CMK (cell line): ENCODE data around the gene ATG14.
"Not testable (repeated sequence)": the region's sequence is repeated elsewhere in the genome, so short reads cannot be mapped to it uniquely, and the experiment has no call there.

ENCODE experiments used
- DNase-seq: peaks from one replicate; pipeline ENCODE4 v3.0.0-alpha.2; 2010; ENCODE audit warnings: low read depth

Gene ATG14

GRCh38 chr14:55386037-55386808 is 25.4 kb downstream of the ATG14 start:
- no peak for DNase-seq

GRCh38 chr14:55384536-55384935 is 27.1 kb downstream of the ATG14 start:
- peak; percentile 22 for DNase-seq

- peak; percentile 88 for DNase-seq
Observed at GRCh38 chr14:55383541-55384140, 28.0 kb downstream of the ATG14 start.

GRCh38 chr14:55383056-55383466 is 28.6 kb downstream of the ATG14 start:
- DNase-seq, result not testable (repeated sequence)

GRCh38 chr14:55382483-55382882 is 29.1 kb downstream of the ATG14 start:
- peak; percentile 52 for DNase-seq

GRCh38 chr14:55381561-55381960 is 30.1 kb downstream of the ATG14 start:
- no peak for DNase-seq

- DNase-seq, result no peak
Observed at GRCh38 chr14:55381040-55381439, 30.6 kb downstream of the ATG14 start.

- no peak for DNase-seq
Observed at GRCh38 chr14:55377236-55377635, 34.4 kb downstream of the ATG14 start.

GRCh38 chr14:55374771-55375170 is 36.9 kb downstream of the ATG14 start:
- DNase-seq, result no peak

GRCh38 chr14:55373784-55374705 is 37.6 kb downstream of the ATG14 start:
- no peak for DNase-seq

- DNase-seq, result no peak
Observed at GRCh38 chr14:55372825-55373224, 38.8 kb downstream of the ATG14 start.

GRCh38 chr14:55372423-55372822 is 39.2 kb downstream of the ATG14 start:
- DNase-seq, result no peak

GRCh38 chr14:55370883-55371455 is 40.7 kb downstream of the ATG14 start:
- no peak for DNase-seq

- no peak for DNase-seq
Observed at GRCh38 chr14:55366271-55366670, 45.4 kb downstream of the ATG14 start.

- no peak for DNase-seq
Observed at GRCh38 chr14:55361190-55361589, 50.4 kb downstream of the ATG14 start.

- no peak for DNase-seq
Observed at GRCh38 chr14:55359307-55359706, 52.3 kb downstream of the ATG14 start.

GRCh38 chr14:55356913-55357312 is 54.7 kb downstream of the ATG14 start:
- DNase-seq, result no peak

- no peak for DNase-seq
Observed at GRCh38 chr14:55355922-55356321, 55.7 kb downstream of the ATG14 start.

- no peak for DNase-seq
Observed at GRCh38 chr14:55354500-55354899, 57.1 kb downstream of the ATG14 start.

GRCh38 chr14:55353686-55354467 is 57.8 kb downstream of the ATG14 start:
- no peak for DNase-seq

GRCh38 chr14:55352201-55352600 is 59.4 kb downstream of the ATG14 start:
- no peak for DNase-seq
